OCI-LY1 (cell line): Measurements from ENCODE around the gene SYTL4.
A peak's percentile ranks its signal among the peaks of the same experiment; 100 is the strongest.

Source experiments
- H2AFZ ChIP-seq: fragments of 200-600 bp; sonication (generic), shearing (Covaris generic); 2 replicates; pipeline ENCODE4 v1.6.0; 2014; ENCODE audit warnings: antibody characterized with exemption, mild to moderate bottlenecking, low read length
- H3F3A ChIP-seq: fragments of 200-600 bp; sonication (generic), shearing (Covaris generic); 2 replicates; pipeline ENCODE4 v1.6.0; 2014; ENCODE audit warnings: mild to moderate bottlenecking, antibody characterized with exemption, low read length, moderate library complexity; ENCODE audit not compliant: insufficient read depth
- H3K27ac ChIP-seq: fragments of 200-600 bp; sonication (generic); 2 replicates; pipeline ENCODE4 v1.5.1; 2014; ENCODE audit warnings: low read length, mixed run types, mild to moderate bottlenecking, low read depth; ENCODE audit not compliant: poor library complexity, severe bottlenecking
- H3K27me3 ChIP-seq: fragments of 200-600 bp; sonication (generic); 2 replicates; pipeline ENCODE4 v1.6.0; 2014; ENCODE audit warnings: antibody characterized with exemption, mild to moderate bottlenecking, low read length, moderate library complexity; ENCODE audit not compliant: insufficient read depth
- H3K36me3 ChIP-seq: fragments of 200-600 bp; sonication (generic); 2 replicates; pipeline ENCODE4 v1.6.1; 2014; ENCODE audit warnings: mild to moderate bottlenecking, antibody characterized with exemption, low read length, moderate library complexity, mixed read lengths; ENCODE audit not compliant: insufficient read depth
- H3K4me1 ChIP-seq: fragments of 200-600 bp; sonication (generic); 2 replicates; pipeline ENCODE4 v1.5.1; 2014; ENCODE audit warnings: mild to moderate bottlenecking, low read length, moderate library complexity; ENCODE audit not compliant: insufficient read depth, severe bottlenecking
- H3K4me2 ChIP-seq: fragments of 200-600 bp; sonication (generic), shearing (Covaris generic); 2 replicates; pipeline ENCODE4 v1.6.1; 2014; ENCODE audit warnings: low read length
- H3K4me3 ChIP-seq: fragments of 200-600 bp; sonication (generic); 2 replicates; pipeline ENCODE4 v1.5.1; 2014; ENCODE audit warnings: low read length, low read depth, mild to moderate bottlenecking, mixed read lengths; ENCODE audit not compliant: poor library complexity, severe bottlenecking
- H3K79me2 ChIP-seq: fragments of 200-600 bp; shearing (Covaris generic); 2 replicates; pipeline ENCODE4 v1.6.1; 2016; ENCODE audit warnings: mixed run types, low read length, mixed read lengths; ENCODE audit not compliant: insufficient read depth
- H3K9ac ChIP-seq: fragments of 200-600 bp; sonication (generic), shearing (Covaris generic); 2 replicates; pipeline ENCODE4 v1.6.1; 2014; ENCODE audit warnings: mild to moderate bottlenecking, low read length, mixed read lengths
- H3K9me2 ChIP-seq: fragments of 200-600 bp; sonication (generic), shearing (Covaris generic); 2 replicates; pipeline ENCODE4 v1.6.1; 2014; ENCODE audit warnings: low read depth, mild to moderate bottlenecking, low read length, mixed read lengths
- H3K9me3 ChIP-seq: fragments of 200-600 bp; shearing (Covaris generic); 2 replicates; pipeline ENCODE4 v1.6.1; 2014; ENCODE audit warnings: low read length, mixed read lengths
- H4K20me1 ChIP-seq: fragments of 200-600 bp; sonication (generic), shearing (Covaris generic); 2 replicates; pipeline ENCODE4 v1.6.0; 2016; ENCODE audit warnings: mild to moderate bottlenecking, low read length; ENCODE audit not compliant: insufficient read depth
- EZH2 ChIP-seq: fragments of 200-600 bp; sonication (generic), shearing (Covaris generic); IDR thresholded peaks from 2 replicates; pipeline ENCODE4 v1.8.0; 2017; ENCODE audit warnings: borderline replicate concordance, mixed run types, mild to moderate bottlenecking, antibody characterized with exemption, low read length, moderate library complexity, mixed read lengths
- TF ChIP-seq, protein P1 (sequence below): fragments of 200-600 bp; sonication (generic), shearing (Covaris generic); IDR thresholded peaks from 2 replicates; pipeline ENCODE4 v1.5.1; 2017; ENCODE audit warnings: mild to moderate bottlenecking, antibody characterized with exemption, low read length, moderate library complexity, mixed read lengths

Gene SYTL4

DNA sequence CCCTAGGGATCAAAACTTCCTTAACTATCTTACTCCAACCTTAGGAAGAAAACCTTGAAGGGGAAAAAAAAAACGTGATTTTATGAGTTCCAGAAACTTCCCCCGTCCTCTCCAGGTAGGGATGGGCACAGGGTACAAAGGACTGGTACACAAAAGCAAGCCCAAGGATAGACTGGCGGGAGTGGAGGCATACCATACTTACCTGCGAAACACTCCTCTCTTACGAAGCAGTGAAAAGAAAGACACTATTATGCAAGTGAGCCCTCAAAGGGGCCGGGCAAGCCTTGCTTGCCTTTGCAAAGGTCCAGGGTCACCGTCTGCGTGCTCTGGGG is 96.0 kb downstream of the SYTL4 start:
- no peak overlapping the region for H2AFZ ChIP-seq
- no peak overlapping the region for H3K9ac ChIP-seq
- peak overlapping the region; percentile 53 for H3K4me3 ChIP-seq
- peak overlapping the region; percentile 54; the same call in 1 of the 2 replicates for H3K4me2 ChIP-seq
- no peaks in the 10 kb centered on the region for H3K36me3 ChIP-seq
- H3K4me1 ChIP-seq: no peaks in the 10 kb centered on the region
- no peaks in the 10 kb centered on the region for H3K9me3 ChIP-seq
- H3K27ac ChIP-seq: no peak overlapping the region
- H3K27me3 ChIP-seq: no peaks in the 10 kb centered on the region
- TF ChIP-seq, protein P1, sequence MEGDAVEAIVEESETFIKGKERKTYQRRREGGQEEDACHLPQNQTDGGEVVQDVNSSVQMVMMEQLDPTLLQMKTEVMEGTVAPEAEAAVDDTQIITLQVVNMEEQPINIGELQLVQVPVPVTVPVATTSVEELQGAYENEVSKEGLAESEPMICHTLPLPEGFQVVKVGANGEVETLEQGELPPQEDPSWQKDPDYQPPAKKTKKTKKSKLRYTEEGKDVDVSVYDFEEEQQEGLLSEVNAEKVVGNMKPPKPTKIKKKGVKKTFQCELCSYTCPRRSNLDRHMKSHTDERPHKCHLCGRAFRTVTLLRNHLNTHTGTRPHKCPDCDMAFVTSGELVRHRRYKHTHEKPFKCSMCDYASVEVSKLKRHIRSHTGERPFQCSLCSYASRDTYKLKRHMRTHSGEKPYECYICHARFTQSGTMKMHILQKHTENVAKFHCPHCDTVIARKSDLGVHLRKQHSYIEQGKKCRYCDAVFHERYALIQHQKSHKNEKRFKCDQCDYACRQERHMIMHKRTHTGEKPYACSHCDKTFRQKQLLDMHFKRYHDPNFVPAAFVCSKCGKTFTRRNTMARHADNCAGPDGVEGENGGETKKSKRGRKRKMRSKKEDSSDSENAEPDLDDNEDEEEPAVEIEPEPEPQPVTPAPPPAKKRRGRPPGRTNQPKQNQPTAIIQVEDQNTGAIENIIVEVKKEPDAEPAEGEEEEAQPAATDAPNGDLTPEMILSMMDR: no peak
- TF ChIP-seq EZH2: no peak
- no peaks in the 10 kb centered on the region for H3K9me2 ChIP-seq
- H3F3A ChIP-seq: no peaks in the 10 kb centered on the region
- no peaks in the 10 kb centered on the region for H4K20me1 ChIP-seq
- H3K79me2 ChIP-seq: no peaks in the 10 kb centered on the region

DNA sequence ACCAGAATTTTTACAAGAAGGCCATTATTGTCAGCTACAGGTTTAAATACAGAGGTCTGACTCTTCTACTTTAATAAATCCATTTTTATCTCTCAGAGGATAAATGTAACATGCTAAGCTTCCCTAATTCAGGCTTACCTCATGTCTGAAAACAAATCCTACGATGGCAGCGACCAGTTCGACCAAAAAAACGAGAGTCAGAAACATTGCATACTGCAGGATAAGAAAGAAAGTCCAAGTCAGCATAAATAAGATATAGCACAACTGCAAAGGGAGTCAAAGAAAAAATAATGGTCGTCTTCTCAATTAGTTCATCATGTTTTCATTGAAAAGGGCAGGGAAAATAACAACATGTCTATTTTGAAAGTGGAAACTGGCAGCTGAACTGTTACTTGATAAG is 96.9 kb downstream of the SYTL4 start:
- no peak overlapping the region for H3K4me3 ChIP-seq
- H3K9ac ChIP-seq: no peak overlapping the region
- no peaks in the 10 kb centered on the region for H3K36me3 ChIP-seq
- no peak overlapping the region for H2AFZ ChIP-seq
- no peak for TF ChIP-seq EZH2
- TF ChIP-seq, protein P1: no peak
- H3K9me2 ChIP-seq: no peaks in the 10 kb centered on the region
- H3K27ac ChIP-seq: no peak overlapping the region
- no peaks in the 10 kb centered on the region for H3K79me2 ChIP-seq
- no peaks in the 10 kb centered on the region for H3K9me3 ChIP-seq
- H3K4me1 ChIP-seq: no peaks in the 10 kb centered on the region
- no peaks in the 10 kb centered on the region for H4K20me1 ChIP-seq
- no peaks in the 10 kb centered on the region for H3F3A ChIP-seq
- H3K4me2 ChIP-seq: no peak overlapping the region
- no peaks in the 10 kb centered on the region for H3K27me3 ChIP-seq

DNA sequence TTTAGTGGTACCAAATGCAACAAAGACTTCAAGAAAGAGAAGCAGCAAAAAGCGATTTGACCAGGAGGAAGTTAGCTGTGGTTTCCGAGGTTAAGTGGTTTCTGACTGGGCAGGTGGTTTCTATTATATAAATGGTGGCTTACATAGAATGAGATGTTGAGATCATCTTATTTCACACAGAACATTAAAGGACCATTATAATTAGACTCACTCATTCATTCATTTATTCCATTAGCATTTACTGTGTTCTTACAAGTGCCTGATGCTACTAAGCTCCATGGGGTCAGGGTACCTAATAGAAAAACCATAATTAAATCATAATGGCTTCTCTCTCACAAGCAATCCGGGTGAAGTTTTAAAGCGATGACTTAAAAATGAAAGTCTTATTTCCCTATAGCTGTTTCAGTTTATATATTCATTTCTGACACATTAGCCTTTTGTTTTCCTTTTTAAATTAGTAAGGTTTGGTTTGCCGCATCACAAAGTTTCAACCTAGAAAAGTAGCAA is 105.9 kb downstream of the SYTL4 start:
- no peaks in the 10 kb centered on the region for H3K36me3 ChIP-seq
- no peaks in the 10 kb centered on the region for H4K20me1 ChIP-seq
- no peak overlapping the region for H3K9ac ChIP-seq
- no peaks in the 10 kb centered on the region for H3F3A ChIP-seq
- H3K9me3 ChIP-seq: no peaks in the 10 kb centered on the region
- TF ChIP-seq EZH2: no peak
- TF ChIP-seq, protein P1: no peak
- no peak overlapping the region for H3K4me3 ChIP-seq
- H3K4me1 ChIP-seq: no peaks in the 10 kb centered on the region
- H3K4me2 ChIP-seq: no peak overlapping the region
- H3K79me2 ChIP-seq: no peaks in the 10 kb centered on the region
- no peak overlapping the region for H2AFZ ChIP-seq
- H3K27ac ChIP-seq: no peak overlapping the region
- no peaks in the 10 kb centered on the region for H3K9me2 ChIP-seq
- H3K27me3 ChIP-seq: no peaks in the 10 kb centered on the region
